HL-60 (cell line): Measurements from ENCODE around the gene CBLN3.

Experiments
- DNase-seq, 2 experiments: peaks; one replicate each; pipeline ENCODE4 v3.0.0-alpha.2; 2010 to 2020; ENCODE audit warnings: low read depth in 1 of 2, low spot score in 1 of 2
- H3K27ac ChIP-seq: fragments of 250-450 bp; sonication (Bioruptor Pico); replicated peaks from 2 replicates; pipeline ENCODE4 v1.5.1; 2020; ENCODE audit warnings: mild to moderate bottlenecking, moderate library complexity
- H3K27me3 ChIP-seq: fragments of 250-450 bp; sonication (Bioruptor Pico); 2 replicates; pipeline ENCODE4 v1.5.1; 2021; ENCODE audit warnings: mild to moderate bottlenecking, moderate library complexity; ENCODE audit not compliant: insufficient read depth, poor library complexity, severe bottlenecking
- H3K4me3 ChIP-seq: replicated peaks from 2 replicates; pipeline ENCODE4 v1.5.1; 2011; ENCODE audit warnings: mild to moderate bottlenecking, control low read depth, low read length; ENCODE audit not compliant: insufficient read depth
- GABPA ChIP-seq: IDR thresholded peaks from 2 replicates; pipeline ENCODE4 v1.6.1; 2012; ENCODE audit warnings: low read depth
- POLR2AphosphoS5 ChIP-seq: IDR thresholded peaks from 2 replicates; pipeline ENCODE4 v1.6.1; 2012; ENCODE audit warnings: low read depth
- SPI1 ChIP-seq: IDR thresholded peaks from 2 replicates; pipeline ENCODE4 v1.6.1; 2012; ENCODE audit warnings: low read depth, mild to moderate bottlenecking, borderline replicate concordance
- TF ChIP-seq, protein P1 (sequence below): IDR thresholded peaks from 2 replicates; pipeline ENCODE4 v1.6.1; 2012; ENCODE audit warnings: low read depth; ENCODE audit not compliant: insufficient replicate concordance
- TF ChIP-seq, protein P2 (sequence below): IDR thresholded peaks from one replicate; pipeline ENCODE4 v1.5.1; 2011; ENCODE audit warnings: low read length, control low read depth, inconsistent platforms; ENCODE audit not compliant: insufficient read depth

Gene CBLN3

DNA sequence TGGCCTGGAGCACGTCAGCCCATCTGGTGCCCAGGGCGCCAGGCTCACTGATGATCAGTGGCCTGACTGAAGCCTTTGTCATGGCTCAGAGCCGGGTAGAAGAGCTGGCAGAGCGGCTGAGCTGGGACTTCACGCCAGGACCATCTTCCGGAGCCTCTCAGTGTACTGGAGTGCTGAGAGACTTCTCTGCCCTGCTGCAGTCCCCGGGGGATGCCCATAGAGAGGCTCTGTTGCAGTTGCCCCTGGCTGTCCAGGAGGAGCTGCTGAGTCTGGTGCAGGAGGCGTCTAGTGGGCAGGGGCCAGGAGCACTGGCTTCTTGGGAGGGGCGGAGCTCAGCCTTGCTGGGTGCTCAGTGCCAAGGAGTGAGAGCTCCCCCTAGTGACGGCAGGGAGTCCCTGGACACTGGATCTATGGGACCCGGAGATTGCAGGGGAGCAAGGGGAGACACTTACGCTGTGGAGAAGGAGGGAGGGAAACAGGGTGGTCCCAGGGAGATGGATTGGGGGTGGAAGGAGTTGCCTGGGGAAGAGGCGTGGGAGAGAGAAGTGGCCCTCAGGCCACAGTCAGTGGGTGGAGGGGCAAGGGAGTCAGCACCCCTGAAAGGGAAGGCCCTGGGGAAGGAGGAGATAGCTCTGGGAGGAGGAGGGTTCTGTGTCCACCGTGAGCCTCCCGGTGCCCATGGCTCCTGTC lies 2.2 kb upstream of the CBLN3 start:
- Histone ChIP-seq H3K4me3 (no peak overlapping the region), H3K27ac (no peak overlapping the region)
- peak; percentile 42; the same call in 1 of the 2 replicates for TF ChIP-seq POLR2AphosphoS5
- TF ChIP-seq, protein P1, sequence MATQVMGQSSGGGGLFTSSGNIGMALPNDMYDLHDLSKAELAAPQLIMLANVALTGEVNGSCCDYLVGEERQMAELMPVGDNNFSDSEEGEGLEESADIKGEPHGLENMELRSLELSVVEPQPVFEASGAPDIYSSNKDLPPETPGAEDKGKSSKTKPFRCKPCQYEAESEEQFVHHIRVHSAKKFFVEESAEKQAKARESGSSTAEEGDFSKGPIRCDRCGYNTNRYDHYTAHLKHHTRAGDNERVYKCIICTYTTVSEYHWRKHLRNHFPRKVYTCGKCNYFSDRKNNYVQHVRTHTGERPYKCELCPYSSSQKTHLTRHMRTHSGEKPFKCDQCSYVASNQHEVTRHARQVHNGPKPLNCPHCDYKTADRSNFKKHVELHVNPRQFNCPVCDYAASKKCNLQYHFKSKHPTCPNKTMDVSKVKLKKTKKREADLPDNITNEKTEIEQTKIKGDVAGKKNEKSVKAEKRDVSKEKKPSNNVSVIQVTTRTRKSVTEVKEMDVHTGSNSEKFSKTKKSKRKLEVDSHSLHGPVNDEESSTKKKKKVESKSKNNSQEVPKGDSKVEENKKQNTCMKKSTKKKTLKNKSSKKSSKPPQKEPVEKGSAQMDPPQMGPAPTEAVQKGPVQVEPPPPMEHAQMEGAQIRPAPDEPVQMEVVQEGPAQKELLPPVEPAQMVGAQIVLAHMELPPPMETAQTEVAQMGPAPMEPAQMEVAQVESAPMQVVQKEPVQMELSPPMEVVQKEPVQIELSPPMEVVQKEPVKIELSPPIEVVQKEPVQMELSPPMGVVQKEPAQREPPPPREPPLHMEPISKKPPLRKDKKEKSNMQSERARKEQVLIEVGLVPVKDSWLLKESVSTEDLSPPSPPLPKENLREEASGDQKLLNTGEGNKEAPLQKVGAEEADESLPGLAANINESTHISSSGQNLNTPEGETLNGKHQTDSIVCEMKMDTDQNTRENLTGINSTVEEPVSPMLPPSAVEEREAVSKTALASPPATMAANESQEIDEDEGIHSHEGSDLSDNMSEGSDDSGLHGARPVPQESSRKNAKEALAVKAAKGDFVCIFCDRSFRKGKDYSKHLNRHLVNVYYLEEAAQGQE: no peak
- no peak for TF ChIP-seq SPI1
- TF ChIP-seq GABPA: no peak
- TF ChIP-seq, protein P2, sequence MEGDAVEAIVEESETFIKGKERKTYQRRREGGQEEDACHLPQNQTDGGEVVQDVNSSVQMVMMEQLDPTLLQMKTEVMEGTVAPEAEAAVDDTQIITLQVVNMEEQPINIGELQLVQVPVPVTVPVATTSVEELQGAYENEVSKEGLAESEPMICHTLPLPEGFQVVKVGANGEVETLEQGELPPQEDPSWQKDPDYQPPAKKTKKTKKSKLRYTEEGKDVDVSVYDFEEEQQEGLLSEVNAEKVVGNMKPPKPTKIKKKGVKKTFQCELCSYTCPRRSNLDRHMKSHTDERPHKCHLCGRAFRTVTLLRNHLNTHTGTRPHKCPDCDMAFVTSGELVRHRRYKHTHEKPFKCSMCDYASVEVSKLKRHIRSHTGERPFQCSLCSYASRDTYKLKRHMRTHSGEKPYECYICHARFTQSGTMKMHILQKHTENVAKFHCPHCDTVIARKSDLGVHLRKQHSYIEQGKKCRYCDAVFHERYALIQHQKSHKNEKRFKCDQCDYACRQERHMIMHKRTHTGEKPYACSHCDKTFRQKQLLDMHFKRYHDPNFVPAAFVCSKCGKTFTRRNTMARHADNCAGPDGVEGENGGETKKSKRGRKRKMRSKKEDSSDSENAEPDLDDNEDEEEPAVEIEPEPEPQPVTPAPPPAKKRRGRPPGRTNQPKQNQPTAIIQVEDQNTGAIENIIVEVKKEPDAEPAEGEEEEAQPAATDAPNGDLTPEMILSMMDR: peak; percentile 96

DNA sequence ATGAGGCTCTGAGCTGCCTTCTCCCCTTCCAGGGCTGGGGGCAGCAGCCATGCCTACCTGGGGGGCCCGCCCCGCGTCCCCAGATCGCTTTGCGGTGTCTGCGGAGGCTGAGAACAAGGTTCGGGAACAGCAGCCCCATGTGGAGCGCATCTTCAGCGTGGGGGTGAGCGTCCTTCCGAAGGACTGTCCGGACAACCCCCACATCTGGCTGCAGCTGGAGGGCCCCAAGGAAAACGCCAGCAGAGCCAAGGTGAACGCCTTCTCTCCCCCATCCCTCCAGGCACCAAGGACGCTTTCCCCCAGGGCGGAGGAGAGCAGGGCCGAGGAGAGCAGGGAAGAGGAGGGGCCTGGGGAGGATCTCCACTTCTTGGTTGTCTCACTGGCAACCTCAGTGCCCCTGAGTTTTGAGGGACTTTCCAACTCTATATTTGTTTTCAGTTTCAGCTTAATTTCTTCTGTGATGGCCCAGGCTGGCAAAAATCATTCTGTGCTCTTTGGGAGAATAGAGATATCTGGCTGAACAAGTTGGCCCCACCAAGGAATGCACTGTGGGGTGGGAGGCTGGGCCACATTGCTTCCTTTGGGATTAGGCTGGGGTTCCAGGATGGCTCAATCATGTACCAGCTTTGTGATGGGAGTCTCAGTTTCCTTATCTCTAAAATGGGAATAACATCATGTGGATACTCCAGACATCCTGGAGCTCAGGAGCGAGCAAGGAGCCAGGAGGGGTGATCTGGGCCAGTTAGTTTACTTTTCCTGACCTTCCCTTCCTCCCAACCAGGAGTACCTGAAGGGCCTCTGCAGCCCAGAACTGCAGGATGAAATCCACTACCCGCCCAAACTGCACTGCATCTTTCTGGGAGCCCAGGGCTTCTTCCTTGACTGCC lies 1.5 kb upstream of the CBLN3 start:
- TF ChIP-seq, protein P1: no peak
- TF ChIP-seq SPI1 (no peak), GABPA (no peak), POLR2AphosphoS5 (no peak)
- TF ChIP-seq, protein P2: no peak
- peak overlapping the region; percentile 88 for H3K27ac ChIP-seq
- H3K4me3 ChIP-seq: peak overlapping the region; percentile 74
- peak in 1 of 2 experiments; percentile 25 for DNase-seq
- no peaks in the 10 kb centered on the region for H3K27me3 ChIP-seq

More for the DNA sequence above, 2.2 kb upstream of the CBLN3 start:
- H3K27me3 ChIP-seq: no peaks in the 10 kb centered on the region
- DNase-seq: peak; percentile 79 to 95

DNA sequence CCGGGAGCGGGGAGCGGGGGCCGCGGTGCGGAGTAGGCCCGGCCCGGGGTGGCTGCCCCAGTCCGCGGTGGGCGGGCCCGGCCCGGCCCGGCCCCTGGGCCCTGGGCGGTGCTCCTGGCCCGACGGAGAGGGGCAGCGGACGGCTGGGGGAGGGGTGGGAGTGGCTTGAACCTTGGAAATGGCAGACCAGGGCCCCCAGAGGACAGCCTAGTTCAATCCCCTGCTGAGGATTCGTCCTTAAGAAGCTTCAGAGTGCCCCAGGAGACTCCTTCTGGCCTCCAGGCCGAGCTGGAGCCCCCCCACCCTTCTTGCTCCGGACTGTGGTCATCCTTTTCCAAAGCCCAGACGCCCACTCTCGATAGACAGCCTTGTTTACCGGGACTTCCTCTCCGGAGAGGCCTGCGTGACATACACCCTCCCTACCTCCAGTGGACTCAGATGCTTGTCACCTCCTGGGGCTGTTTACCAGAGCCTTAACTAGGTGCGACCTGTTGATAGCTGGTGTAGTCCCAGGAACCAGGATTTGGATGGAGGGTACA lies 744 bp upstream of the CBLN3 start:
- DNase-seq: peak in 1 of 2 experiments; percentile 58
- H3K27ac ChIP-seq: peak overlapping the region; percentile 88
- TF ChIP-seq SPI1: peak; percentile 79; the same call in 1 of the 2 replicates
- TF ChIP-seq, protein P1: no peak
- no peaks in the 10 kb centered on the region for H3K27me3 ChIP-seq
- peak overlapping the region; percentile 74 for H3K4me3 ChIP-seq
